HepG2 (cell line): ENCODE measurements around the gene NTN3. TPM values are rescaled to one million over a fixed set of nuclear protein-coding genes. Genes with fewer than 3 reads are reported as not detected.

Experiments
- BRD4 ChIP-seq: sonication (generic); formaldehyde crosslinking; IDR thresholded peaks from 2 replicates; pipeline ENCODE4 v1.4.0; 2020; ENCODE audit warnings: missing genetic modification reagents
- EEA1 ChIP-seq: sonication (generic); formaldehyde crosslinking; IDR thresholded peaks from 2 replicates; pipeline ENCODE4 v1.5.1; 2020; ENCODE audit warnings: mild to moderate bottlenecking, missing genetic modification reagents, borderline replicate concordance
- HIVEP1 ChIP-seq: sonication (generic); formaldehyde crosslinking; IDR thresholded peaks from 2 replicates; pipeline ENCODE4 v1.4.0; 2020; ENCODE audit warnings: mild to moderate bottlenecking, missing genetic modification reagents
- MEIS1 ChIP-seq: sonication (generic); formaldehyde crosslinking; IDR thresholded peaks from 2 replicates; pipeline ENCODE4 v1.9.0; 2021; ENCODE audit warnings: mild to moderate bottlenecking, missing genetic modification reagents, moderate library complexity, borderline replicate concordance
- NPAS2 ChIP-seq: sonication (generic); formaldehyde crosslinking; IDR thresholded peaks from 2 replicates; pipeline ENCODE4 v1.8.0; 2022; ENCODE audit warnings: mild to moderate bottlenecking, missing genetic modification reagents, borderline replicate concordance
- REPIN1 ChIP-seq: sonication (generic); formaldehyde crosslinking; IDR thresholded peaks from 2 replicates; pipeline ENCODE4 v1.8.0; 2022; ENCODE audit warnings: missing genetic modification reagents, low read depth, mild to moderate bottlenecking, borderline replicate concordance
- SMC3 ChIP-seq: IDR thresholded peaks from 2 replicates; pipeline ENCODE4 v1.6.1; 2011; ENCODE audit warnings: low read length, improper control_type of control experiment
- ZKSCAN5 ChIP-seq: sonication (generic); formaldehyde crosslinking; IDR thresholded peaks from 2 replicates; pipeline ENCODE4 v1.5.1; 2020; ENCODE audit warnings: mild to moderate bottlenecking, missing genetic modification reagents
- ZNF235 ChIP-seq: sonication (generic); formaldehyde crosslinking; IDR thresholded peaks from 2 replicates; pipeline ENCODE4 v1.8.1; 2023; ENCODE audit warnings: mild to moderate bottlenecking, missing genetic modification reagents, borderline replicate concordance
- ZNF264 ChIP-seq: sonication (generic); formaldehyde crosslinking; IDR thresholded peaks from 2 replicates; pipeline ENCODE4 v1.4.0; 2020; ENCODE audit warnings: missing genetic modification reagents
- ZNF326 ChIP-seq: sonication (generic); formaldehyde crosslinking; IDR thresholded peaks from 2 replicates; pipeline ENCODE4 v1.4.0; 2020; ENCODE audit warnings: missing genetic modification reagents, borderline replicate concordance
- ZNF543 ChIP-seq: sonication (generic); formaldehyde crosslinking; IDR thresholded peaks from 2 replicates; pipeline ENCODE4 v1.4.0; 2020; ENCODE audit warnings: mild to moderate bottlenecking, missing genetic modification reagents
- ZNF563 ChIP-seq: sonication (generic); formaldehyde crosslinking; IDR thresholded peaks from 2 replicates; pipeline ENCODE4 v1.8.0; 2022; ENCODE audit warnings: mild to moderate bottlenecking, moderate library complexity, missing genetic modification reagents
- ZNF564 ChIP-seq: sonication (generic); formaldehyde crosslinking; IDR thresholded peaks from 2 replicates; pipeline ENCODE4 v1.8.1; 2023; ENCODE audit warnings: mild to moderate bottlenecking, missing genetic modification reagents
- ZNF75D ChIP-seq: sonication (generic); formaldehyde crosslinking; IDR thresholded peaks from 2 replicates; pipeline ENCODE4 v1.8.1; 2023; ENCODE audit warnings: missing genetic modification reagents, mild to moderate bottlenecking, borderline replicate concordance
- polyA plus RNA-seq, 8 experiments: library from polyadenylated mRNA; depleted of rRNA in 3 of 8; stranded (reverse) in 7 of 8; unstranded in 1 of 8; fragments of >200 nt; fragmentation: Illumina TruSeq in 4 of 8; extraction: Trizol in 4 of 8; gene quantifications; 2 replicates each; pipeline versions ENCODE4 v1.2.1 to v1.2.3, GENCODE V29; 2011 to 2016; ENCODE audit warnings: low read depth in 4 of 8, missing spikeins in 1 of 8, mixed read lengths in 1 of 8; ENCODE audit not compliant: insufficient read depth in 1 of 8
- total RNA-seq, 5 experiments: library from RNA; depleted of rRNA; stranded (reverse); fragments of >200 nt; fragmentation: Illumina TruSeq; extraction: Trizol; gene quantifications; 2 replicates each; pipeline ENCODE4 v1.2.3, GENCODE V29; 2016; ENCODE audit warnings: low read depth in 1 of 5
- TF ChIP-seq, protein P1 (sequence below): sonication (generic); formaldehyde crosslinking; conservative IDR thresholded peaks from 2 replicates; pipeline ENCODE4 v1.4.0; 2020; ENCODE audit warnings: missing genetic modification reagents
- TF ChIP-seq, protein P2 (sequence below), 2 experiments: sonication (generic) in 1 of 2; formaldehyde crosslinking in 1 of 2; IDR thresholded peaks; 2 replicates each; pipeline versions ENCODE4 v1.4.0 to v1.6.1; 2016 to 2020; ENCODE audit warnings: borderline replicate concordance in 1 of 2, low read depth in 1 of 2, mild to moderate bottlenecking in 1 of 2, missing genetic modification reagents in 1 of 2
- TF ChIP-seq, protein P3 (sequence below): sonication (generic); formaldehyde crosslinking; conservative IDR thresholded peaks from 2 replicates; pipeline ENCODE4 v1.5.0; 2020; ENCODE audit warnings: missing genetic modification reagents
- TF ChIP-seq, protein P4 (sequence below): sonication (generic); formaldehyde crosslinking; IDR thresholded peaks from 2 replicates; pipeline ENCODE4 v1.5.1; 2020; ENCODE audit warnings: missing genetic modification reagents, mild to moderate bottlenecking, borderline replicate concordance

The NTN3 gene
- total and polyA plus RNA-seq, 2 of the 13 experiments (the other 11 are each of a cell fraction or from before 2014, with no cell fraction given), result 0.09 to 0.20 TPM

DNA sequence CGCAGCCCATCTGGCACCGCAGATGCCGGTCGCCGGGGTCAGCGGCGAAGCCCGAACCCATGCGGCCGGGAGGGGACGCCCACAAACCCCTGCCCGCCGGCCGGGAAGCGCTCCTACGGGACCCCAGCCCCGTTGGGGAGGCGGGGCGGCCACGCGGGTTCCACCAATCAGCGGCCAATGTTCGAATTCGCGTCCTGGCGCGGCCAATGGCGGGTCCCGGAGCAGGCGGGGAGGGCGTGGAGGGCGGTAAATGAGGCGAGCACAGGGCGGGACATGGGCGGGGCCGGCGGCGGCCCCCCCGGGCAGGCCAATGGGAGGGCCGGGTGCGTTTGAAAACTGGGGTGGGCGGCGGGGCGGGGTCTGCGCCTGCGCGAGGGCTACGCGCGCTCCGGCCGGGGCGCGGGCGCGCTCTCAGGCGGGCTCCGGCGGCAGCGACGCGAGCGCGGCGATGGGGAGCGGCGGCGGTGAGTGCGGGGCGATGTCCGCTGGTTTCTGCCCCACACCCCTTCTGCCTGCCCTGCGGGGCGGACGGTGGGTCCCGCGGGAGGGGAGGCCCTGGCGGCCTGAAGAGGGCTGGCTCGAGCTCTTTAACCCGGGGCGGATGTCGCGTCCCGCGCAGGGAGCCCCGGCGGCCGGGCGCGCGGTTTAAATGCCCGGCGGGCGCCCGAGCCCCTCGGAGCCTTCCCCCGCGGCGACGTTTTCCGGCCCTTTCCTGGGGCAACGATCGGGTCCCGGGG lies 41.9 kb upstream of the NTN3 start, which contains the start of gene CCNF (continued):
- TF ChIP-seq EEA1 (CRISPR knock-in tag) (no peak), MEIS1 (CRISPR knock-in tag) (no peak; the same call in 1 of the 2 replicates), ZNF326 (CRISPR knock-in tag) (no peak), ZNF75D (no peak), SMC3 (no peak), HIVEP1 (CRISPR knock-in tag) (no peak), ZNF264 (CRISPR knock-in tag) (no peak), ZNF235 (no peak), BRD4 (no peak), REPIN1 (CRISPR knock-in tag) (no peak), ZNF564 (peak; percentile 80), ZNF563 (peak; percentile 57; the same call in 1 of the 2 replicates), ZKSCAN5 (CRISPR knock-in tag) (no peak), ZNF543 (no peak), NPAS2 (no peak)
- TF ChIP-seq, protein P1, sequence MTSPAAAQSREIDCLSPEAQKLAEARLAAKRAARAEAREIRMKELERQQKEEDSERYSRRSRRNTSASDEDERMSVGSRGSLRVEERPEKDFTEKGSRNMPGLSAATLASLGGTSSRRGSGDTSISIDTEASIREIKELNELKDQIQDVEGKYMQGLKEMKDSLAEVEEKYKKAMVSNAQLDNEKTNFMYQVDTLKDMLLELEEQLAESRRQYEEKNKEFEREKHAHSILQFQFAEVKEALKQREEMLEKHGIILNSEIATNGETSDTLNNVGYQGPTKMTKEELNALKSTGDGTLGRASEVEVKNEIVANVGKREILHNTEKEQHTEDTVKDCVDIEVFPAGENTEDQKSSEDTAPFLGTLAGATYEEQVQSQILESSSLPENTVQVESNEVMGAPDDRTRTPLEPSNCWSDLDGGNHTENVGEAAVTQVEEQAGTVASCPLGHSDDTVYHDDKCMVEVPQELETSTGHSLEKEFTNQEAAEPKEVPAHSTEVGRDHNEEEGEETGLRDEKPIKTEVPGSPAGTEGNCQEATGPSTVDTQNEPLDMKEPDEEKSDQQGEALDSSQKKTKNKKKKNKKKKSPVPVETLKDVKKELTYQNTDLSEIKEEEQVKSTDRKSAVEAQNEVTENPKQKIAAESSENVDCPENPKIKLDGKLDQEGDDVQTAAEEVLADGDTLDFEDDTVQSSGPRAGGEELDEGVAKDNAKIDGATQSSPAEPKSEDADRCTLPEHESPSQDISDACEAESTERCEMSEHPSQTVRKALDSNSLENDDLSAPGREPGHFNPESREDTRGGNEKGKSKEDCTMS (CRISPR knock-in tag), result no peak
- TF ChIP-seq, protein P2, sequence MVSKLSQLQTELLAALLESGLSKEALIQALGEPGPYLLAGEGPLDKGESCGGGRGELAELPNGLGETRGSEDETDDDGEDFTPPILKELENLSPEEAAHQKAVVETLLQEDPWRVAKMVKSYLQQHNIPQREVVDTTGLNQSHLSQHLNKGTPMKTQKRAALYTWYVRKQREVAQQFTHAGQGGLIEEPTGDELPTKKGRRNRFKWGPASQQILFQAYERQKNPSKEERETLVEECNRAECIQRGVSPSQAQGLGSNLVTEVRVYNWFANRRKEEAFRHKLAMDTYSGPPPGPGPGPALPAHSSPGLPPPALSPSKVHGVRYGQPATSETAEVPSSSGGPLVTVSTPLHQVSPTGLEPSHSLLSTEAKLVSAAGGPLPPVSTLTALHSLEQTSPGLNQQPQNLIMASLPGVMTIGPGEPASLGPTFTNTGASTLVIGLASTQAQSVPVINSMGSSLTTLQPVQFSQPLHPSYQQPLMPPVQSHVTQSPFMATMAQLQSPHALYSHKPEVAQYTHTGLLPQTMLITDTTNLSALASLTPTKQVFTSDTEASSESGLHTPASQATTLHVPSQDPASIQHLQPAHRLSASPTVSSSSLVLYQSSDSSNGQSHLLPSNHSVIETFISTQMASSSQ (IDR thresholded peaks at IDR 0.05; ENCODE audit: low read depth), result no peak
- TF ChIP-seq, protein P2 (CRISPR knock-in tag; IDR thresholded peaks at IDR 0.05; ENCODE audit: borderline replicate concordance), result peak; percentile 61; the same call in 1 of the 2 replicates
- TF ChIP-seq, protein P3, sequence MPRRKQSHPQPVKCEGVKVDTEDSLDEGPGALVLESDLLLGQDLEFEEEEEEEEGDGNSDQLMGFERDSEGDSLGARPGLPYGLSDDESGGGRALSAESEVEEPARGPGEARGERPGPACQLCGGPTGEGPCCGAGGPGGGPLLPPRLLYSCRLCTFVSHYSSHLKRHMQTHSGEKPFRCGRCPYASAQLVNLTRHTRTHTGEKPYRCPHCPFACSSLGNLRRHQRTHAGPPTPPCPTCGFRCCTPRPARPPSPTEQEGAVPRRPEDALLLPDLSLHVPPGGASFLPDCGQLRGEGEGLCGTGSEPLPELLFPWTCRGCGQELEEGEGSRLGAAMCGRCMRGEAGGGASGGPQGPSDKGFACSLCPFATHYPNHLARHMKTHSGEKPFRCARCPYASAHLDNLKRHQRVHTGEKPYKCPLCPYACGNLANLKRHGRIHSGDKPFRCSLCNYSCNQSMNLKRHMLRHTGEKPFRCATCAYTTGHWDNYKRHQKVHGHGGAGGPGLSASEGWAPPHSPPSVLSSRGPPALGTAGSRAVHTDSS (CRISPR knock-in tag), result no peak
- TF ChIP-seq, protein P4, sequence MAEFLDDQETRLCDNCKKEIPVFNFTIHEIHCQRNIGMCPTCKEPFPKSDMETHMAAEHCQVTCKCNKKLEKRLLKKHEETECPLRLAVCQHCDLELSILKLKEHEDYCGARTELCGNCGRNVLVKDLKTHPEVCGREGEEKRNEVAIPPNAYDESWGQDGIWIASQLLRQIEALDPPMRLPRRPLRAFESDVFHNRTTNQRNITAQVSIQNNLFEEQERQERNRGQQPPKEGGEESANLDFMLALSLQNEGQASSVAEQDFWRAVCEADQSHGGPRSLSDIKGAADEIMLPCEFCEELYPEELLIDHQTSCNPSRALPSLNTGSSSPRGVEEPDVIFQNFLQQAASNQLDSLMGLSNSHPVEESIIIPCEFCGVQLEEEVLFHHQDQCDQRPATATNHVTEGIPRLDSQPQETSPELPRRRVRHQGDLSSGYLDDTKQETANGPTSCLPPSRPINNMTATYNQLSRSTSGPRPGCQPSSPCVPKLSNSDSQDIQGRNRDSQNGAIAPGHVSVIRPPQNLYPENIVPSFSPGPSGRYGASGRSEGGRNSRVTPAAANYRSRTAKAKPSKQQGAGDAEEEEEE (CRISPR knock-in tag), result no peak
